Skeletal muscle tissue (tissue), 4 donors: ENCODE data around the gene COL1A1. TPM values are rescaled to one million over a fixed set of nuclear protein-coding genes. Genes with fewer than 3 reads are reported as not detected.

Source experiments
- H3K27ac ChIP-seq: one replicate; pipeline ENCODE4 v1.7.0; 2013; ENCODE audit warnings: mild to moderate bottlenecking, low read depth, low read length, inconsistent platforms
- H3K27me3 ChIP-seq, 3 donors: one replicate each; pipeline ENCODE4 v1.7.0; 2013; ENCODE audit warnings: low read length in 3 of 3; ENCODE audit not compliant: control insufficient read depth in 3 of 3, insufficient read depth in 3 of 3
- H3K36me3 ChIP-seq, 3 donors: one replicate each; pipeline ENCODE4 v1.7.0; 2013; ENCODE audit warnings: low read length in 3 of 3; ENCODE audit not compliant: control insufficient read depth in 3 of 3, insufficient read depth in 3 of 3
- H3K4me1 ChIP-seq, 3 donors: one replicate each; pipeline ENCODE4 v1.7.0; 2013; ENCODE audit warnings: low read length in 3 of 3, mild to moderate bottlenecking in 3 of 3; ENCODE audit not compliant: control insufficient read depth in 3 of 3, insufficient read depth in 3 of 3
- H3K4me3 ChIP-seq, 3 donors: one replicate each; pipeline ENCODE4 v1.7.0; 2013; ENCODE audit warnings: low read length in 3 of 3
- H3K9ac ChIP-seq, 3 donors: one replicate each; pipeline ENCODE4 v1.7.0; 2013; ENCODE audit warnings: low read length in 3 of 3, mild to moderate bottlenecking in 3 of 3, moderate library complexity in 2 of 3, low read depth in 1 of 3
- H3K9me3 ChIP-seq, 3 donors: one replicate each; pipeline ENCODE4 v1.7.0; 2013; ENCODE audit warnings: low read length in 3 of 3; ENCODE audit not compliant: control insufficient read depth in 3 of 3
- total RNA-seq: library from RNA; depleted of rRNA; stranded (reverse); fragments of >200 nt; gene quantifications from one replicate; pipeline ENCODE4 v1.2.3, GENCODE V29; 2014
- donor health status: Osteomylitis.

Gene COL1A1
- total RNA-seq, 1 donor from 2014 or later = 3,450 TPM

DNA sequence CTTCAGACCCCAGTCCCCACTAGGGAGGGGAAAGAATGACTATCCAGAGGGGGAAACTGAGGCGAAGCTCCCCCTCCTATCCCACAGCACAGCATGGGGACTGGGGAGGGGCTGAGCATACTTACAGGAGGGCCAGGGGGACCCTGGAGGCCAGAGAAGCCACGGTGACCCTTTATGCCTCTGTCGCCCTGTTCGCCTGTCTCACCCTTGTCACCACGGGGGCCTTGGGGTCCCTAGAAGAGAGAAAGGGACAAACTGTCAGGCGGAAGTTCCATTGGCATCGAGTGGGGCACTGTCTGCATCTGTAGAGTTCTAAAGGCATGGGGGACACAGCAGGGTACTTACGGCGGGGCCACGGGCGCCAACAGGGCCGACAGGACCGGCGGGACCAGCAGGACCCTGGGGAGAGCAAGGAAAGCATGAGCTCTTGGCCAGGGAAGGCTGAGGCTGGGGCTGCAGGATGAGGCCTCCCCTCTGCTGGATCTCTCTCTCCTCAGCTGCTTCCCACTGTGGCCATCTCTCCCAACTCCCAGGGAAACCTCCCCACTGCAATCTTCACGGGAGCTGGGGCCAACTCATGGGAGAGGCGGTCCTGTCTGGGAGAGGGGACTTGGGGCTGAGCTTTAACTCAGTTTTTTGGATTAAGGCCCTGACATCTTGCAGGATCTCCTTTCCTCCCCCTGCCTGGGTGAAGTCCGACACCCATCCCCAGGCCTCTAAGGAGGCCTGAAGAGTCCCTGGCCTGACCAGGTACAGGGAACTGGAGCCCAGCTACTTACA is 13.5 kb downstream of the COL1A1 start:
- Histone ChIP-seq H3K9ac (no peak overlapping the region), H3K9me3 (no peaks in the 10 kb centered on the region), H3K27ac (no peak overlapping the region), H3K36me3 (peaks cover 2 to 11% (median 5%) of the 10 kb centered on the region in 3 donors), H3K27me3 (peaks cover 0 to 8% (median 0%) of the 10 kb centered on the region in 3 donors), H3K4me1 (peaks cover 2 to 8% (median 3%) of the 10 kb centered on the region in 3 donors), H3K4me3 (no peak overlapping the region)

DNA sequence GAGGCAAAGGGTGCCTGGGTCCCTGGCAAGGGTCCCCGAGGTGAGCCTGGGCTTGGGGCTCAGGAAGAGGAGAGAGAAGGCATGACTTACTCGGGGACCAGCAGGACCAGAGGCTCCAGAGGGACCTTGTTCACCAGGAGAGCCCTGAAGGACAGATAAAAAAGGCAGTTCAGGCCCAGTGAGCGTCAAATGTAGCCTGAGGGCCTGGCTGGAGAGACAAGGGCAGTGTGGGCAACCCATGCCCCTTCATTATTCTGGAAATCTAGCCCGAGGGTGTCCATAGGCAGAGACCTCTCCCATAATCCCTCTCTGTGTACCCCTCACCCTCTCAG is 14.1 kb downstream of the COL1A1 start:
- H3K27me3 ChIP-seq = peaks cover 0 to 8% (median 0%) of the 10 kb centered on the region in 3 donors
- H3K36me3 ChIP-seq = peaks cover 2 to 11% (median 5%) of the 10 kb centered on the region in 3 donors
- H3K4me1 ChIP-seq = peaks cover 2 to 8% (median 3%) of the 10 kb centered on the region in 3 donors
- H3K9ac ChIP-seq = no peak overlapping the region
- H3K9me3 ChIP-seq = no peaks in the 10 kb centered on the region
- H3K4me3 ChIP-seq = no peak overlapping the region
- no peak overlapping the region for H3K27ac ChIP-seq

DNA sequence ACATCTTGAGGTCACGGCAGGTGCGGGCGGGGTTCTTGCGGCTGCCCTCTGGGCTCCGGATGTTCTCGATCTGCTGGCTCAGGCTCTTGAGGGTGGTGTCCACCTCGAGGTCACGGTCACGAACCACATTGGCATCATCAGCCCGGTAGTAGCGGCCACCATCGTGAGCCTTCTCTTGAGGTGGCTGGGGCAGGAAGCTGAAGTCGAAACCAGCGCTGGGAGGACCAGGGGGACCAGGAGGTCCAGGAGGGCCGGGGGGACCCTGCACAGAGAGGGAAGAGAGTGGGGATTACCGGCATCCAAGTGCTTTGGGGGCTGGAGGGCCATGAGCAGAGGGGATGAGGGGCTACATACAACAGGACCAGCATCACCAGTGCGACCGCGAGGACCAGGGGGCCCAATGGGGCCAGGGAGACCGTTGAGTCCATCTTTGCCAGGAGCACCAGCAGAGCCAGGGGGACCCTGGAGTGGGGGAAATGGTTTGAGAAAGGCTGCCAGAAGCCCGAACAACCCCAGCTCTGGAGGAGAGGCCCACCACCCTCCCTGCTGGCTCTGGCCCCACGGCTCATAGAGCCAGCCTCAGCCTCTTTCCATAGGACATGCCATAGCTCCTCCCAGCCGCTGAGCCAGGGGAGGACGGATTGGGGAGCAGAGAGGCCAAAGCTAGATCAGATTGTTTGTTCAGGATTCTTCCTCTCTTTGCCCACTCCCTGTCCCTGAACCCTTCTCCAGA is 14.6 kb downstream of the COL1A1 start:
- peaks cover 0 to 8% (median 0%) of the 10 kb centered on the region in 3 donors for H3K27me3 ChIP-seq
- peaks cover 2 to 8% (median 3%) of the 10 kb centered on the region in 3 donors for H3K4me1 ChIP-seq
- H3K4me3 ChIP-seq = no peak overlapping the region
- no peaks in the 10 kb centered on the region for H3K9me3 ChIP-seq
- no peak overlapping the region for H3K27ac ChIP-seq
- H3K9ac ChIP-seq = no peak overlapping the region
- H3K36me3 ChIP-seq = peaks cover 2 to 11% (median 5%) of the 10 kb centered on the region in 3 donors

DNA sequence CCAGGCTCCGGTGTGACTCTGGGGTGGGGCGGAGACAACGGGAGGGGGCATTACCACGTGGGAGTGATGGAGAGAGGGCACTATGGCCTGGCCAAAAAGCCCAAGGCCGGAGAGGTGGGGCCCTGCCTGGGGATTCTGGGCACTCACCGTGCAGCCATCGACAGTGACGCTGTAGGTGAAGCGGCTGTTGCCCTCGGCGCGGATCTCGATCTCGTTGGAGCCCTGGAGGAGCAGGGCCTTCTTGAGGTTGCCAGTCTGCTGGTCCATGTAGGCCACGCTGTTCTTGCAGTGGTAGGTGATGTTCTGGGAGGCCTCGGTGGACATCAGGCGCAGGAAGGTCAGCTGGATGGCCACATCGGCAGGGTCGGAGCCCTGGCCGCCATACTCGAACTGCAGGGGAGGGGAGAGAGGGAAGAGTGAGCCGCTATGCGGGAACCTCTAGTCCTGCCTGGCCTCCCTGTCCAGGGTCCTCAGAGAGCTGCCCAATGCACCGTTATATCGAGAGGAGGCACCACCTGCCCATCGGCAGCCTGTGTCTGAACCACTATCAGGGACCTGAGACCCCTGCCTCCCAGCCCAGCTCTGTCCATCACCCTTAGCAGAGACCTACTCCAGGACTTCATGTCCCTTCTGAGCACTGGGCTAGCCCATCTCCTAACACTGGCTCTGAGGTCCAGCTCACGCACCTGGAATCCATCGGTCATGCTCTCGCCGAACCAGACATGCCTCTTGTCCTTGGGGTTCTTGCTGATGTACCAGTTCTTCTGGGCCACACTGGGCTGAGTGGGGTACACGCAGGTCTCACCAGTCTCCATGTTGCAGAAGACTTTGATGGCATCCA is 15.6 kb downstream of the COL1A1 start:
- peaks cover 0 to 8% (median 0%) of the 10 kb centered on the region in 3 donors for H3K27me3 ChIP-seq
- no peaks in the 10 kb centered on the region for H3K9me3 ChIP-seq
- no peak overlapping the region for H3K27ac ChIP-seq
- H3K4me1 ChIP-seq = peaks cover 3 to 8% (median 6%) of the 10 kb centered on the region in 3 donors
- H3K36me3 ChIP-seq = peaks cover 2 to 11% (median 5%) of the 10 kb centered on the region in 3 donors
- H3K4me3 ChIP-seq = no peak overlapping the region
- H3K9ac ChIP-seq = peak overlapping the region in 1 of 3 donors; percentile 16

DNA sequence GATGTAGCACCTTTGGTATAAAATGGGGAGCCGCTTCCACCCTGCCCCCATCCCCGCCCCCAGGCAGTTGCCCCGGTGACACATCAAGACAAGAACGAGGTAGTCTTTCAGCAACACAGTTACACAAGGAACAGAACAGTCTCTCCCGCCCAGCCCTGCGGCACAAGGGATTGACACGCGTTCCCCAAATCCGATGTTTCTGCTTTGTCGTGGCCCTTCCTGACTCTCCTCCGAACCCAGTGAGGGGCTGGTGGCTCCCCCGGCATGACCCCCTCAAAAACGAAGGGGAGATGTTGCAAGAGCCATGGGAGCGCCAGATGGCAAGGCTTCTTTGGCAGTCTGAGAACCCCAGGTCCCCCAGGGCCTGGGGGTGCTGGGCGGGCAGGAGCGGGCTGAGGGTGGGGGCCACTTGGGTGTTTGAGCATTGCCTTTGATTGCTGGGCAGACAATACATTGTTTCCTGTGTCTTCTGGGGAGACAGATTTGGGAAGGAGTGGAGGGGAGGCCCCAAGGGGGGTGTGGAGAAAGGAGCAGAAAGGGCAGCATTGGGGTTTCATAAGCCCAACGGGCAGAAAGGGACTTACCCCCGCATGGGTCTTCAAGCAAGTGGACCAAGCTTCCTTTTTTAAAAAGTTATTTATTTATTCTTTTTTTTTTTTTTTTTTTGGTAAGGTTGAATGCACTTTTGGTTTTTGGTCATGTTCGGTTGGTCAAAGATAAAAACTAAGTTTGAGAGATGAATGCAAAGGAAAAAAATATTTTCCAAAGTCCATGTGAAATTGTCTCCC is 16.6 kb downstream of the COL1A1 start:
- Histone ChIP-seq H3K27me3 (peaks cover 0 to 2% (median 0%) of the 10 kb centered on the region in 3 donors), H3K4me1 (peaks cover 3 to 8% (median 6%) of the 10 kb centered on the region in 3 donors), H3K36me3 (peaks cover 0 to 9% (median 2%) of the 10 kb centered on the region in 3 donors), H3K27ac (no peak overlapping the region), H3K4me3 (no peak overlapping the region), H3K9ac (no peak overlapping the region), H3K9me3 (no peaks in the 10 kb centered on the region)

DNA sequence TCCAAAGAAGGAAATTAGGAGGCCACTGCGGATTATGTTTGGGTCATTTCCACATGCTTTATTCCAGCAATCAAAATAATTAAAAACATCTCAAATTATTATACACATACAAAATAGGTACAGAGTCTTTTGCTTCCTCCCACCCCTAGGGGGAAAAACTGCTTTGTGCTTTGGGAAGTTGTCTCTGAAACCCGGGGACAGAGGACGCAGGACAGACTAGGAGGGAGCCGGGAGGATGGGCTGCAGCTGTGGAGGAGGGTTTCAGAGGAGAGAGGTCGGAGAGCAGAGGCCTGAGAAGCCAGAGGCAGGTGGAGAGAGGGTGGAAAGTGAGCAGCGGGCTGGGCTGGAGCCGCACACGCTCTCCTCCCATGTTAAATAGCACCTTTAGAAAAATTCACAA is 17.4 kb downstream of the COL1A1 start:
- no peaks in the 10 kb centered on the region for H3K9me3 ChIP-seq
- H3K27me3 ChIP-seq = no peaks in the 10 kb centered on the region
- no peak overlapping the region for H3K9ac ChIP-seq
- no peak overlapping the region for H3K27ac ChIP-seq
- H3K4me1 ChIP-seq = peaks cover 3 to 10% (median 6%) of the 10 kb centered on the region in 3 donors
- H3K36me3 ChIP-seq = peaks cover 0 to 9% (median 1%) of the 10 kb centered on the region in 3 donors
- H3K4me3 ChIP-seq = no peak overlapping the region

DNA sequence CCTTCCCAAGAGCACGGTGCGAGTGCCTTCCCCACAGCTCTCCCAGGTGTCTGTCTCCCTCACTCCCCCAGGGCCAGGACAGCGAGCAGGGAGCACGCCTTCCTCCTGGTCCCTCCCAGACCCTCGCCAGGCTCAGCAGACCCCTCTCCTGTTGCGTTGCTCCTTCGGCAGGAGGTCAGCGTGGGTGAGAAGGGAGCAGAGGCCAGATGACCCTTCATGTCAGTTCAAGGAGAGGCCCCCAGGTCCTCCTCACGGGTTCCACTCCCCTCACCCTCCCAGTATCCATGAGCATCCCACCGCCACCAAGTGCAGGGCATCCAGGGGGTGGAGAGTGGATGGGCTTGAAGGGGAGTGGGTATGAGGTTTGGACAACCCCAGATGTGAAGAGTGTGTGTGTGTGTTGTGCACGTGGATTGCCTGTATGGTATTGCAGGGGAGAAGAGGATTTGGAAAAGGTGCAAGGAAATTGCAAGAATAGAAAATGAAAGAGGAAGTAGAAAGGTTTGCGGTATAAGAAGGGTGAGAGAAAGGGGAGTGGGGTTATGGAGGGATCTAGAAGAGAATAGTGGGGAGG is 17.9 kb downstream of the COL1A1 start:
- Histone ChIP-seq H3K9me3 (no peaks in the 10 kb centered on the region), H3K27ac (no peak overlapping the region), H3K36me3 (peaks cover 0 to 9% (median 0%) of the 10 kb centered on the region in 3 donors), H3K27me3 (no peaks in the 10 kb centered on the region), H3K9ac (no peak overlapping the region), H3K4me1 (peaks cover 7 to 15% (median 10%) of the 10 kb centered on the region in 3 donors), H3K4me3 (no peak overlapping the region)

DNA sequence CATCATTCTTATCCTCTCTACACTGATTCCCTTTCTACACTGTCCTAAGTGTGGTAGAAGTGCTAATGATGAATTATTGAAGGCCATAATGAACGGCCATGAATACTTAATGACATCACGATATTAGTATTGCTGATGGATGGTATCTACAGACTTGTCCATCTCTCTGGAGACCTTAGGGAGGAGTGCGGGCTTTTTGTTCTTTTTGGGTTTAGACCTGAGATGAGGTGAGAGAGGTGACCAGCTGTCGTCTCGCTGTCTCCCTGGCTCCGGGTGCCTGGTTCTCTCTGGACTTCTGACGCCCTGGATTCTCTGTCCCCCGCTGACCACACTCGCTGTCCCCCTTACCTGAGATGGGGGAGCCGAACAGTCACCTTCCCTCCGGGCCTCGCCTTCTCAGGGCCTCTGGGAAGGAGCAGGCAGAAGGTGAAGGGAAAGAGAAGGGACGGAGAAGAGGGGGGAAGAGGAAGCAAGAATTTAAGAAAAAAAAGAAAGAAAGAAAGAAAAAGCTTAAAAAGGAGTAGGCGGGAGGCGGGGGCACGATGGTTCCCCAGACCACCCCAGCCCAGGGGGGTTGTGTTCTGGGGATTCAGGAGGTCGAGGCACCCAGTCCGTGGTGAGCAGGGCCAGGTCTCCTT is 18.5 kb downstream of the COL1A1 start:
- peaks cover 0 to 9% (median 0%) of the 10 kb centered on the region in 3 donors for H3K36me3 ChIP-seq
- H3K4me3 ChIP-seq = no peak overlapping the region
- no peaks in the 10 kb centered on the region for H3K9me3 ChIP-seq
- no peak overlapping the region for H3K27ac ChIP-seq
- peaks cover 10 to 21% (median 16%) of the 10 kb centered on the region in 3 donors for H3K4me1 ChIP-seq
- H3K27me3 ChIP-seq = no peaks in the 10 kb centered on the region
- no peak overlapping the region for H3K9ac ChIP-seq
